Endodermal cell (in vitro differentiated cells): ENCODE data around the gene FREY1. TPM values are rescaled to one million over a fixed set of nuclear protein-coding genes. Genes with fewer than 3 reads are reported as not detected.

ENCODE experiments used
- DNase-seq: peaks from one replicate; pipeline ENCODE4 v3.0.0-alpha.2; 2017
- H3K27ac ChIP-seq: 2 replicates; pipeline ENCODE4 v1.5.1; 2013; ENCODE audit warnings: mild to moderate bottlenecking, low read depth, low read length, moderate library complexity
- H3K27me3 ChIP-seq: 2 replicates; pipeline ENCODE4 v1.6.1; 2013; ENCODE audit warnings: mild to moderate bottlenecking, low read length, moderate library complexity; ENCODE audit not compliant: insufficient read depth, control insufficient read depth, poor library complexity, severe bottlenecking
- H3K36me3 ChIP-seq: 2 replicates; pipeline ENCODE4 v1.7.0; 2013; ENCODE audit warnings: mild to moderate bottlenecking, low read length, moderate library complexity; ENCODE audit not compliant: control insufficient read depth, insufficient read depth
- H3K4me1 ChIP-seq: one replicate; pipeline ENCODE4 v1.7.0; 2013; ENCODE audit warnings: low read length; ENCODE audit not compliant: control insufficient read depth, insufficient read depth
- H3K4me3 ChIP-seq: 2 replicates; pipeline ENCODE4 v1.5.1; 2013; ENCODE audit warnings: mild to moderate bottlenecking, low read length, moderate library complexity
- H3K9ac ChIP-seq: 2 replicates; pipeline ENCODE4 v1.6.1; 2013; ENCODE audit warnings: mild to moderate bottlenecking, low read length, moderate library complexity; ENCODE audit not compliant: poor library complexity, severe bottlenecking; ENCODE audit errors: extremely low read depth
- H3K9me3 ChIP-seq: 2 replicates; pipeline ENCODE4 v1.6.1; 2013; ENCODE audit warnings: mild to moderate bottlenecking, low read length, moderate library complexity; ENCODE audit not compliant: control insufficient read depth
- H3K27ac Mint-ChIP-seq: 2 replicates; pipeline ENCODE4 v1.8.0; 2020; ENCODE audit warnings: mixed read lengths
- H3K27me3 Mint-ChIP-seq: 2 replicates; pipeline ENCODE4 v1.8.0; 2021; ENCODE audit warnings: mild to moderate bottlenecking, mixed read lengths; ENCODE audit not compliant: insufficient read depth
- H3K36me3 Mint-ChIP-seq: 2 replicates; pipeline ENCODE4 v1.8.0; 2020; ENCODE audit warnings: low read depth, mixed read lengths
- H3K4me1 Mint-ChIP-seq: 2 replicates; pipeline ENCODE4 v1.8.0; 2020; ENCODE audit warnings: mixed read lengths
- H3K4me3 Mint-ChIP-seq: 2 replicates; pipeline ENCODE4 v1.8.0; 2020; ENCODE audit warnings: mild to moderate bottlenecking, moderate library complexity, mixed read lengths
- H3K9me3 Mint-ChIP-seq: 2 replicates; pipeline ENCODE4 v1.8.0; 2020; ENCODE audit warnings: mild to moderate bottlenecking, mixed read lengths
- CTCF ChIP-seq: fragments of 200-600 bp; sonication (generic); conservative IDR thresholded peaks from 2 replicates; pipeline ENCODE4 v1.5.0; 2021; ENCODE audit warnings: antibody characterized with exemption, mild to moderate bottlenecking
- WGBS, 2 experiments: methylation state at CpG; one replicate each; pipeline versions ENCODE4 v1.1.5 to v1.1.7; 2013; ENCODE audit warnings: missing lambda C conversion rate in 2 of 2, mixed read lengths in 1 of 2; ENCODE audit not compliant: insufficient coverage in 1 of 2, insufficient read length in 1 of 2; 5-methylcytosine and 5-hydroxymethylcytosine counted together
- total RNA-seq, 2 donors: library from RNA; stranded (reverse); fragmentation: NEBNext Ultra II Directional in 1 of 2; extraction: Animal tissue kit (Norgen Biotek cat#: 25700) in 1 of 2; gene quantifications; 2 replicates in 1 of 2; 3 replicates in 1 of 2; pipeline ENCODE4 v1.2.1, GENCODE V29; 2021

FREY1 gene
- total RNA-seq, 2 donors from 2014 or later: 1.1 to 1.5 TPM

- WGBS, 2 experiments: 88 to 100% methylated on average over 1 of the region's 1 CpG
- Mint-ChIP-seq H3K36me3 (peaks cover 57% of the 10 kb centered on the region), H3K27ac (no peak overlapping the region), H3K27me3 (no peaks in the 10 kb centered on the region), H3K4me3 (no peak overlapping the region), H3K4me1 (peaks cover 4% of the 10 kb centered on the region), H3K9me3 (no peaks in the 10 kb centered on the region)
- DNase-seq: no peak
- no peak overlapping the region for H3K9ac ChIP-seq
- no peak for TF ChIP-seq CTCF
- no peaks in the 10 kb centered on the region for H3K4me1 ChIP-seq
- no peaks in the 10 kb centered on the region for H3K27me3 ChIP-seq
- no peaks in the 10 kb centered on the region for H3K9me3 ChIP-seq
- peaks cover 40% of the 10 kb centered on the region for H3K36me3 ChIP-seq
- H3K4me3 ChIP-seq: no peak overlapping the region
- no peak overlapping the region for H3K27ac ChIP-seq
Observed at GRCh38 chr11:45947885-45948284, 40.8 kb upstream of the FREY1 start.

- no peak overlapping the region for H3K27ac Mint-ChIP-seq
Observed at GRCh38 chr11:45945397-45945999, 38.4 kb upstream of the FREY1 start.

GRCh38 chr11:45942381-45942780 lies 35.3 kb upstream of the FREY1 start:
- Histone ChIP-seq H3K4me3 (no peak overlapping the region), H3K9ac (no peak overlapping the region), H3K9me3 (no peaks in the 10 kb centered on the region), H3K4me1 (no peaks in the 10 kb centered on the region), H3K27ac (no peak overlapping the region), H3K27me3 (no peaks in the 10 kb centered on the region), H3K36me3 (peaks cover 28% of the 10 kb centered on the region)
- no peak for DNase-seq
- Mint-ChIP-seq H3K36me3 (peaks cover 41% of the 10 kb centered on the region), H3K4me1 (peaks cover 5% of the 10 kb centered on the region), H3K4me3 (no peak overlapping the region), H3K27me3 (no peaks in the 10 kb centered on the region), H3K9me3 (no peaks in the 10 kb centered on the region), H3K27ac (no peak overlapping the region)
- 89 to 92% methylated on average over 4 of the region's 4 CpGs for WGBS, 2 experiments
- TF ChIP-seq CTCF: no peak

More at GRCh38 chr11:45945397-45945999, 38.4 kb upstream of the FREY1 start:
- no peak for DNase-seq
- H3K27ac ChIP-seq: no peak overlapping the region
- H3K9me3 ChIP-seq: no peaks in the 10 kb centered on the region
- H3K4me1 Mint-ChIP-seq: peaks cover 4% of the 10 kb centered on the region
- no peaks in the 10 kb centered on the region for H3K27me3 Mint-ChIP-seq
- H3K36me3 ChIP-seq: peaks cover 48% of the 10 kb centered on the region
- H3K4me1 ChIP-seq: no peaks in the 10 kb centered on the region
- H3K4me3 ChIP-seq: no peak overlapping the region
- no peaks in the 10 kb centered on the region for H3K9me3 Mint-ChIP-seq
- H3K27me3 ChIP-seq: no peaks in the 10 kb centered on the region
- no peak overlapping the region for H3K4me3 Mint-ChIP-seq
- no peak overlapping the region for H3K9ac ChIP-seq
- 92 to 94% methylated on average over 3 of the region's 3 CpGs for WGBS, 2 experiments
- TF ChIP-seq CTCF: no peak
- H3K36me3 Mint-ChIP-seq: peaks cover 58% of the 10 kb centered on the region
